ENCODE measurements around the gene TPMT. TPM values are rescaled to one million over a fixed set of nuclear protein-coding genes. Genes with fewer than 3 reads are reported as not detected.

The TPMT gene
- total and polyA plus RNA-seq, 2 of the 13 experiments (the other 11 are each of a cell fraction or from before 2014, with no cell fraction given) = 11.1 to 22.8 TPM

DNA sequence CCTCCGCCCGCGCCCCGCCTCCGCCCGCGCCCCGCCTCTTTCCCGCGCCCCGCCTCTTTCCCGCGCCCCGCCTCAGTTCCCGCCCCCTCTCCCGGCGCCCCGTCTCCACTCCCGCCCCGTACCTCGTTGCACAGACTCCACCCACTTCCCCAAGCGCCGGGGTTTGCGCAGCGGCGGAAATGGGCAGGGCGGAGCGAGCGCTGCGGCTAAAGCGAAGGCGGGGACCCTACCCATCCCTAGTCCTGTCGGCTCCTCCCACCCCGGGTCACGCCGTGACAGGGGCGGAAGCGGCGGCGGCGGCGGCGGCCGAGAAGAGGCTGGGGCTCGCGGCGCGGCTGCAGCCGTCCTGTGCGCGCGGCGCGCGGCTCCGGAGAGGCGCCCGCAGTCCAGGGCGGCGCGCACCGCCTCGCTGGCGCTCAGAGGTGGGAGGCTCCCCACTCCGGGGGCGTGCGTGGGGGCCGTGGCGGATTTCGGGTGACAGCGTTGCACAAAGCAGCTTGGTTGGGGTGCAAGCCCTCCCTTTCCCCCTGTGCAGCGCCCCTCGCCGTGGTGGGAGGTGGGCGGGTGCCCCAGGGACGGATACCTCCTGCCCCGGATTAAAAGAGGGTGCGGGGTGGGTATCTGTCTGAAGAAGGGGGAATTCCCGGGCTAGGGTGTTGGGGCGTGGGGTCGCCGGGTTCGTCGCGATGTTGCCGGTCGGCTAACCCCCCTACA is 430 bp upstream of the TPMT start, which contains the start of gene KDM1B (continued):
- TF ChIP-seq GMEB2 (CRISPR knock-in tag; IDR thresholded peaks at IDR 0.05; ENCODE audit: low read depth) = 0 out of 2 replicates have a peak, but pooled peaks have one; percentile 41
- TF ChIP-seq SALL2 (CRISPR knock-in tag; IDR thresholded peaks at IDR 0.05) = peak; percentile 49; the same call in 1 of the 2 replicates
- TF ChIP-seq PPARG (CRISPR knock-in tag; conservative IDR thresholded peaks at IDR 0.05) = no peak
- peak; percentile 72; the same call in 1 of the 2 replicates for TF ChIP-seq ZNF777 (CRISPR knock-in tag; IDR thresholded peaks at IDR 0.05)
- peak; percentile 97 for TF ChIP-seq SP4 (CRISPR knock-in tag; IDR thresholded peaks at IDR 0.05)
- TF ChIP-seq ZNF275 (CRISPR knock-in tag; IDR thresholded peaks at IDR 0.05; ENCODE audit: borderline replicate concordance) = peak; percentile 12; the same call in 1 of the 2 replicates
- peak; percentile 41; the same call in 1 of the 2 replicates for TF ChIP-seq NR2F2 (IDR thresholded peaks at IDR 0.05; ENCODE audit: borderline replicate concordance, low read depth)
- no peak; the same call in 1 of the 2 replicates for TF ChIP-seq TGIF2 (CRISPR knock-in tag; IDR thresholded peaks at IDR 0.05)
- TF ChIP-seq ZBTB7A (CRISPR knock-in tag; IDR thresholded peaks at IDR 0.05) = no peak
- TF ChIP-seq TAF1 (CRISPR knock-in tag; IDR thresholded peaks at IDR 0.05) = peak; percentile 40; the same call in 1 of the 2 replicates
- 0 out of 2 replicates have a peak, but pooled peaks have one; percentile 43 for TF ChIP-seq REL (CRISPR knock-in tag; conservative IDR thresholded peaks at IDR 0.05)
- TF ChIP-seq ZNF503 (CRISPR knock-in tag; IDR thresholded peaks at IDR 0.05) = no peak; the same call in 1 of the 2 replicates
- no peak; the same call in 1 of the 2 replicates for TF ChIP-seq ZNF567 (CRISPR knock-in tag; IDR thresholded peaks at IDR 0.05; ENCODE audit: borderline replicate concordance)
- TF ChIP-seq ZNF124 (CRISPR knock-in tag; IDR thresholded peaks at IDR 0.05) = 0 out of 2 replicates have a peak, but pooled peaks have one; percentile 17
- TF ChIP-seq, protein P1, sequence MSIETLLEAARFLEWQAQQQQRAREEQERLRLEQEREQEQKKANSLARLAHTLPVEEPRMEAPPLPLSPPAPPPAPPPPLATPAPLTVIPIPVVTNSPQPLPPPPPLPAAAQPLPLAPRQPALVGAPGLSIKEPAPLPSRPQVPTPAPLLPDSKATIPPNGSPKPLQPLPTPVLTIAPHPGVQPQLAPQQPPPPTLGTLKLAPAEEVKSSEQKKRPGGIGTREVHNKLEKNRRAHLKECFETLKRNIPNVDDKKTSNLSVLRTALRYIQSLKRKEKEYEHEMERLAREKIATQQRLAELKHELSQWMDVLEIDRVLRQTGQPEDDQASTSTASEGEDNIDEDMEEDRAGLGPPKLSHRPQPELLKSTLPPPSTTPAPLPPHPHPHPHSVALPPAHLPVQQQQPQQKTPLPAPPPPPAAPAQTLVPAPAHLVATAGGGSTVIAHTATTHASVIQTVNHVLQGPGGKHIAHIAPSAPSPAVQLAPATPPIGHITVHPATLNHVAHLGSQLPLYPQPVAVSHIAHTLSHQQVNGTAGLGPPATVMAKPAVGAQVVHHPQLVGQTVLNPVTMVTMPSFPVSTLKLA (IDR thresholded peaks at IDR 0.05) = 0 out of 2 replicates have a peak, but pooled peaks have one; percentile 30
- TF ChIP-seq, protein P2, sequence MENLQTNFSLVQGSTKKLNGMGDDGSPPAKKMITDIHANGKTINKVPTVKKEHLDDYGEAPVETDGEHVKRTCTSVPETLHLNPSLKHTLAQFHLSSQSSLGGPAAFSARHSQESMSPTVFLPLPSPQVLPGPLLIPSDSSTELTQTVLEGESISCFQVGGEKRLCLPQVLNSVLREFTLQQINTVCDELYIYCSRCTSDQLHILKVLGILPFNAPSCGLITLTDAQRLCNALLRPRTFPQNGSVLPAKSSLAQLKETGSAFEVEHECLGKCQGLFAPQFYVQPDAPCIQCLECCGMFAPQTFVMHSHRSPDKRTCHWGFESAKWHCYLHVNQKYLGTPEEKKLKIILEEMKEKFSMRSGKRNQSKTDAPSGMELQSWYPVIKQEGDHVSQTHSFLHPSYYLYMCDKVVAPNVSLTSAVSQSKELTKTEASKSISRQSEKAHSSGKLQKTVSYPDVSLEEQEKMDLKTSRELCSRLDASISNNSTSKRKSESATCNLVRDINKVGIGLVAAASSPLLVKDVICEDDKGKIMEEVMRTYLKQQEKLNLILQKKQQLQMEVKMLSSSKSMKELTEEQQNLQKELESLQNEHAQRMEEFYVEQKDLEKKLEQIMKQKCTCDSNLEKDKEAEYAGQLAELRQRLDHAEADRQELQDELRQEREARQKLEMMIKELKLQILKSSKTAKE (CRISPR knock-in tag; IDR thresholded peaks at IDR 0.05; ENCODE audit: borderline replicate concordance) = peak; percentile 73
- TF ChIP-seq ZNF569 (CRISPR knock-in tag; IDR thresholded peaks at IDR 0.05; ENCODE audit: borderline replicate concordance) = no peak
- TF ChIP-seq SRF (IDR thresholded peaks at IDR 0.05; ENCODE audit: low read depth, low read length) = peak; percentile 43; the same call in 1 of the 2 replicates
- no peak for TF ChIP-seq SP140L (CRISPR knock-in tag; IDR thresholded peaks at IDR 0.05; ENCODE audit: borderline replicate concordance)

Data from HepG2 (cell line).